HG03342 (cell line): ENCODE results near the gene MTCH1.

Source experiments
- ATAC-seq: cut with Tn5 transposase; IDR thresholded peaks from one replicate; pipeline ENCODE4 v1.9.1; 2021; ENCODE audit warnings: mild to moderate bottlenecking, moderate library complexity; ENCODE audit not compliant: unreplicated experiment

The MTCH1 gene

GRCh38 chr6:36985808-36986703 is at the start of gene MTCH1:
Gene MTCH1 (minus strand): TSS chr6:36986196. CDS start chr6:36986173, 23 bp downstream.
- ATAC-seq: peak; percentile 75

GRCh38 chr6:37033819-37034795 is 48.1 kb upstream of the MTCH1 start:
- no peak for ATAC-seq

- ATAC-seq: no peak
These were observed 47.3 kb upstream of the MTCH1 start for GRCh38 chr6:37033255-37033654.

- ATAC-seq: no peak
These were observed 46.2 kb upstream of the MTCH1 start for GRCh38 chr6:37032239-37032638.

- no peak for ATAC-seq
These were observed 44.6 kb upstream of the MTCH1 start for GRCh38 chr6:37030599-37030998.

- no peak for ATAC-seq
These were observed 43.4 kb upstream of the MTCH1 start for GRCh38 chr6:37029249-37029971.

- ATAC-seq: no peak
These were observed 41.9 kb upstream of the MTCH1 start for GRCh38 chr6:37027811-37028469.

- no peak for ATAC-seq
These were observed 41.2 kb upstream of the MTCH1 start for GRCh38 chr6:37027036-37027720.

- ATAC-seq: no peak
These were observed 39.8 kb upstream of the MTCH1 start for GRCh38 chr6:37025621-37026466.

- no peak for ATAC-seq
These were observed 38.8 kb upstream of the MTCH1 start for GRCh38 chr6:37024656-37025337.

GRCh38 chr6:37022135-37022863 is 36.3 kb upstream of the MTCH1 start:
- no peak for ATAC-seq

GRCh38 chr6:37021356-37022129 is 35.5 kb upstream of the MTCH1 start:
- ATAC-seq: no peak

- no peak for ATAC-seq
These were observed 34.8 kb upstream of the MTCH1 start for GRCh38 chr6:37020812-37021211.

- ATAC-seq: no peak
These were observed 34.4 kb upstream of the MTCH1 start for GRCh38 chr6:37020381-37020780.

GRCh38 chr6:37019065-37019450 is 33.1 kb upstream of the MTCH1 start:
- ATAC-seq: no peak

- ATAC-seq: peak; percentile 86
These were observed 32.4 kb upstream of the MTCH1 start for GRCh38 chr6:37018198-37019064.
